Vagina (tissue), 2 donors: ENCODE measurements around the gene CRTAP. TPM values are rescaled to one million over a fixed set of nuclear protein-coding genes. Genes with fewer than 3 reads are reported as not detected.

Source experiments
- DNase-seq, 2 donors: peaks; one replicate each; pipeline ENCODE4 v3.0.0-alpha.2; 2017; ENCODE audit errors: extremely low spot score in 2 of 2
- H3K27ac ChIP-seq: fragments of 200-600 bp; sonication (generic); one replicate; pipeline ENCODE4 v1.5.1; 2019
- H3K27me3 ChIP-seq: fragments of 200-600 bp; sonication (generic); one replicate; pipeline ENCODE4 v1.5.1; 2019
- H3K36me3 ChIP-seq, 2 donors: fragments of 200-600 bp; sonication (generic); one replicate each; pipeline ENCODE4 v1.5.1; 2017 to 2019
- H3K4me1 ChIP-seq: fragments of 200-600 bp; sonication (generic); one replicate; pipeline ENCODE4 v1.5.1; 2019
- H3K4me3 ChIP-seq, 2 donors: fragments of 200-600 bp; sonication (generic); 1 replicate in 1 of 2; 2 replicates in 1 of 2; pipeline ENCODE4 v1.5.1; 2016 to 2019
- H3K9me3 ChIP-seq: fragments of 200-600 bp; sonication (generic); one replicate; pipeline ENCODE4 v1.5.1; 2019
- CTCF ChIP-seq, 3 experiments: fragments of 450-650 bp in 2 of 3; fragments of 200-600 bp in 1 of 3; sonication (generic) in 1 of 3; IDR thresholded peaks; one replicate each; pipeline ENCODE4 v1.5.1; 2017 to 2019; ENCODE audit warnings: antibody characterized with exemption in 3 of 3, mild to moderate bottlenecking in 2 of 3, moderate library complexity in 2 of 3
- POLR2A ChIP-seq, 2 donors: fragments of 450-650 bp; IDR thresholded peaks; one replicate each; pipeline ENCODE4 v1.6.1; 2017; ENCODE audit warnings: antibody characterized with exemption in 2 of 2, mild to moderate bottlenecking in 2 of 2, moderate library complexity in 2 of 2
- POLR2AphosphoS5 ChIP-seq, 2 donors: sonication (generic); formaldehyde crosslinking; IDR thresholded peaks; one replicate each; pipeline ENCODE4 v1.9.0; 2017; ENCODE audit warnings: antibody characterized with exemption in 2 of 2, mild to moderate bottlenecking in 2 of 2, low read depth in 1 of 2; ENCODE audit not compliant: insufficient read depth in 1 of 2
- intact Hi-C: fragments of 100-400 bp; cut with DNase I; formaldehyde crosslinking; loops from one replicate; pipeline ENCODE4 v1.15.1; 2023
- small RNA-seq: library from RNA; depleted of rRNA; stranded (forward); fragments of <200 nt; gene quantifications from one replicate; pipeline ENCODE3, GENCODE V24; 2016
- total RNA-seq: library from RNA; depleted of rRNA; stranded (reverse); fragments of >200 nt; gene quantifications from one replicate; pipeline ENCODE4 v1.2.3, GENCODE V29; 2016

Gene CRTAP
- total RNA-seq, 1 donor from 2014 or later = 272 TPM

GRCh38 chr3:33187368-33187634 lies 73.5 kb downstream of the CRTAP start:
- Histone ChIP-seq H3K4me1 (no peaks in the 10 kb centered on the region), H3K9me3 (no peaks in the 10 kb centered on the region), H3K27me3 (no peaks in the 10 kb centered on the region), H3K4me3 (no peak overlapping the region), H3K27ac (no peak overlapping the region), H3K36me3 (no peaks in the 10 kb centered on the region)
- no peak for TF ChIP-seq CTCF (IDR thresholded peaks at IDR 0.05)
- TF ChIP-seq POLR2AphosphoS5 (IDR thresholded peaks at IDR 0.05; ENCODE audit: insufficient read depth in 1 of 2, low read depth in 1 of 2) = no peak
- no peak for TF ChIP-seq POLR2A (IDR thresholded peaks at IDR 0.05)
- DNase-seq = no peak
- intact Hi-C loops = no loop called here

- intact Hi-C loops = no loop called here
- Histone ChIP-seq H3K9me3 (no peaks in the 10 kb centered on the region), H3K27me3 (no peaks in the 10 kb centered on the region), H3K4me3 (no peak overlapping the region), H3K36me3 (no peaks in the 10 kb centered on the region), H3K4me1 (no peaks in the 10 kb centered on the region), H3K27ac (no peak overlapping the region)
- TF ChIP-seq CTCF (IDR thresholded peaks at IDR 0.05) = no peak
- no peak for TF ChIP-seq POLR2A (IDR thresholded peaks at IDR 0.05)
- TF ChIP-seq POLR2AphosphoS5 (IDR thresholded peaks at IDR 0.05; ENCODE audit: insufficient read depth in 1 of 2, low read depth in 1 of 2) = no peak
- no peak for DNase-seq
Observed at GRCh38 chr3:33194303-33194702, 80.5 kb downstream of the CRTAP start.

DNA sequence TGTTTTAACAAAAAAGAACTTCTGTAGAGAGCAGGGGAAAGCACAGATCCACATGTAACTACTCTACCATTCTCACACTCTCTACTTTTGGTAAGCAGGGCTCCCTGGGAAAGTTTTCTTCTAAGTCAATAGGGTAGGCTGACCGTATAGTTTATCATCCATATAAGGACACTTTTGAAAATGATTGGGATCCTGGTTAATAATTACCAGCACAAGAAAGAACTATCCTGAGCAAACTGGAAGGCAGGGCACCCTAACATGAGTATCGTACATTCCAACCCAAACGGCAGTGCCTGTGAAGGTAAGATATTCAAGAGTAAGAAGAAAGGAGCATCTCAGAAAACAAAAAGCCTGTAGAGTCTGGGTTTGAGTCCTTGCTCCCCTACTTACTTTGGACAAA lies 82.7 kb downstream of the CRTAP start:
- TF ChIP-seq POLR2AphosphoS5 (IDR thresholded peaks at IDR 0.05; ENCODE audit: insufficient read depth in 1 of 2, low read depth in 1 of 2) = no peak
- no peak for TF ChIP-seq CTCF (IDR thresholded peaks at IDR 0.05)
- no peak for TF ChIP-seq POLR2A (IDR thresholded peaks at IDR 0.05)
- DNase-seq = no peak
- Histone ChIP-seq H3K4me1 (no peaks in the 10 kb centered on the region), H3K4me3 (no peak overlapping the region), H3K9me3 (no peaks in the 10 kb centered on the region), H3K27me3 (no peaks in the 10 kb centered on the region), H3K27ac (no peak overlapping the region), H3K36me3 (no peaks in the 10 kb centered on the region)
- intact Hi-C loops = no loop called here

Small RNA genes within 50 kb of the gene (small RNA-seq; reads per million reads assigned to genes)
- gene AC123900.1 (not detected), gene RN7SL296P (not detected), gene SUMO2P10 (not detected)

Other genes starting within 250 kb of the CRTAP start
- gene CCR4, start 162.4 kb upstream of the CRTAP start, total RNA-seq = 0.49 TPM
- 31.2 TPM for gene GLB1, start 16.9 kb upstream of the CRTAP start, total RNA-seq
- gene TMPPE, start 16.9 kb upstream of the CRTAP start, total RNA-seq = 4.4 TPM
- 0.98 TPM for gene SUSD5, start 104.8 kb downstream of the CRTAP start, total RNA-seq
- 5.9 TPM for gene FBXL2, start 163.4 kb downstream of the CRTAP start, total RNA-seq